Activated CD4-positive, alpha-beta T cell treated with anti-CD3 and anti-CD28 coated beads, Interleukin-2, amount 50 U/mL, for 16 hours (primary cell): ENCODE measurements around the gene KCTD16.
A peak's percentile ranks its signal among the peaks of the same experiment; 100 is the strongest.

Source experiments
- DNase-seq: peaks from one replicate; pipeline ENCODE4 v3.0.0-alpha.2; 2020

KCTD16 gene

GRCh38 chr5:144167998-144168397 lies 2.7 kb upstream of the KCTD16 start:
- DNase-seq: peak; percentile 20

GRCh38 chr5:144169904-144170275 lies 783 bp upstream of the KCTD16 start:
- DNase-seq: no peak

GRCh38 chr5:144173766-144174165 lies 3.1 kb downstream of the KCTD16 start:
- DNase-seq: no peak

- no peak for DNase-seq
Measured at GRCh38 chr5:144177548-144177947, 6.9 kb downstream of the KCTD16 start.

GRCh38 chr5:144179226-144179625 lies 8.6 kb downstream of the KCTD16 start:
- no peak for DNase-seq

DNA sequence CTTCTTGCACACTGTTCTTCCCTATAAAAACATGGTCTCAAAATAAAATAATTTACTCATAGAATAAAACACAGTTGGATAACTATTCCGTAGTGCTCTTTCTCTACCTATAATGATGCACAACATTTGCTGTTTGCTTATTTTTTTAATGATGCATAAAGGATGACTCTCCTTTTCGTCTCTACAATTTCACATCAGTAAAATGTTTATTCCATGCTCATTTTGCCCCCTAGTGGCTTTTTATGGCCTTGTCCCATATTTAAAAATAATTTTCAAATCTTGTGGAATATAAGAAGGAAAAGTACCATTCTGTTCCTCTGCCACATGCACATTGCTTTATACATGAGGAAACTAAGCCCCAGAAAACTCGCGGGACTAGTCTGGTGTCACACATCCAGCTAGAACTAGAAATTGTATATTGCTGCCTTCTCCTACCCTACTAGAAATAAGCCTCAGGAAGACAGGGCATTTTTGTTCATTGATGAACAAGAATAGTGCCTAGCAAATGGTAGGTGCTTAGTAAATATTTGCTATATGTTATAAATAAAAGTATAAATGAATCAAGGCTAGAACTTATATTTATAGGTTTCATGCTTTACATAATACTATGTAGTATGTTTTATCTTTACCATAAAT lies 12.7 kb downstream of the KCTD16 start:
- DNase-seq: peak; percentile 24

DNA sequence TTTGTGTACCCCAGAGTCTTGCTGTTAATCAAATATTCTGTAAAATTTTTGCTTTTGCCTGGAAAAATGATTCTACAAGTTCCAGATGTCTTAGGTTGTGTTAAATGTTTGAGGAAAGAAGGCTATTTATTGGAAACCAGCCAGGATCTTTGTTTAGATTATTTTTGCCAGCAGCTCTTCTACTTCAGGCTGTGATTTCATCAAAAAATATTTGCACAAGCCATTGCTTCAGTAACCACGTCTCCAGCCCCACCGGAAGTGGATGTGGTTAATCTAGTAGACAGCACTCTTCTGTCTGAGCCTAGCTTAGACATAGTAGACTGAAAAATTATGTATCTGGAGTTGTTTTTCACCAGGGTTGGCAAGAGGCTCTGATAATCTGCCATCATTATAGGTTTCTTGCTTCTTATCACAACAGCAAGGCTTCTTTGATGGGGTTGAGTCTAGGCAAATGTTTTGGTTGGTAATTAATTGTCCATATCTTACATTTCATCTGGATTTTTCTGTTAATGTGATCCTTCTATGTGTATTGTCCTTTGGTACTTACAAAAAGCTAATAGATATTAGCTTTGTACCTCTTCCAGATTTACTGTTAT lies 17.1 kb downstream of the KCTD16 start:
- DNase-seq: peak; percentile 83

- peak; percentile 94 for DNase-seq
Measured at GRCh38 chr5:144189800-144190429, 19.2 kb downstream of the KCTD16 start.

DNA sequence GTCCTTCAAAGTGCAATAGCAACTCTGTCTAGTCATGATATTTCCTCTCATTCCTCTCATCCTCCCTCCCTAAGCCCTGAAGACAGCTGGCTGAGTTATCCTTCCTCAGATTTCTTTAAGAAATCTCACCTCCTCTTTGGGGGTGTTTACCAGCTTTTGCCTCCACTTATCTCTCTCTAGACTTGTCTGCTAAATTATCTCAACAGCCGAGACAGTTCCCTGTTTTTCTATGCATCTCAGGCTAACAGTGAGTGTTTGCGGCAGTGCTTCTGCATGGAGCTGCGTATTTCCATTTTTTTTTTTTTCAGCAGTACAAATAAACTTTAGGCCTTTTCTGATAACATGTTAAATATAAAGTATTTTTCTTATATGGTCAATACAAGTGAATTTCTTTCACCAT lies 20.9 kb downstream of the KCTD16 start:
- DNase-seq: no peak

- DNase-seq: peak; percentile 88
Measured at GRCh38 chr5:144191998-144192397, 21.3 kb downstream of the KCTD16 start.

DNA sequence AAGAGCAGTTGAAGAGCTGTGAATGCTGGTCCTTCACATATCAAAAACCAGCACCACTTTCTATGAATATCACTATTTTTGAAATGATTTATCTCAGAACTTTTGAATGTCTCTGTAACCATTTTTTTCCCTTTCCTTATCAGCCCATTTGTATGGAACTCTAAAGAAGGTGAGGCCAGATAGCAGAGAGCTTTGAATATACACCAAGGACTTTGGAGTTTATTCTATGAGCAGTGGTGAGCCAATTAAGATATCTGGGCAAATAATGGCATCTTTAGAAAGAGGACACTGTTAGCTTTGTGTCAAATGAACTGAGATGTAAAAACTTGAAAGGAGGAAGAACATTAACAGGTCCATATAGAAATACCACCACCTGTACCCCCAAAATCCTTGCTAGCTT lies 22.0 kb downstream of the KCTD16 start:
- no peak for DNase-seq

GRCh38 chr5:144194144-144194543 lies 23.5 kb downstream of the KCTD16 start:
- DNase-seq: no peak

- DNase-seq: no peak
Measured at GRCh38 chr5:144195448-144195847, 24.8 kb downstream of the KCTD16 start.

DNA sequence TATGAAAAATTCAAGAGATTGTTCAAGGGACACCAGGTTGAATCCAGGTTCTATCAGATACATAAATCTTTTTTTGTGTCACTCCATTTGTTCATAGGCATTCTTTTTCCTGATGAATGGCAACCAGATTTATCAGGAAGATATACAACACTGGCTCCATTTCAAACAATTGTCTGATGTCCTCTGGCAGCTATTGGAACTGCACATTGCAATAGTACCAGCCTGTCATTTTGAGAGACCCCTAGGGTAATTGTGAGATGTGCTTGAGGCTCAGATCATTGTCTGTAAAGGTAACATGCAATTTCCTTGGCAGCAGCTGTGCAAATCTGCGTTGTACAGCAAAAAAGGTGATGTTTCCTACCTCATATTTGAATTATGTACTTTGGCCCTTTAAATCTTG lies 25.9 kb downstream of the KCTD16 start:
- no peak for DNase-seq

- no peak for DNase-seq
Measured at GRCh38 chr5:144198386-144198785, 27.7 kb downstream of the KCTD16 start.

GRCh38 chr5:144201588-144201987 lies 30.9 kb downstream of the KCTD16 start:
- no peak for DNase-seq

DNA sequence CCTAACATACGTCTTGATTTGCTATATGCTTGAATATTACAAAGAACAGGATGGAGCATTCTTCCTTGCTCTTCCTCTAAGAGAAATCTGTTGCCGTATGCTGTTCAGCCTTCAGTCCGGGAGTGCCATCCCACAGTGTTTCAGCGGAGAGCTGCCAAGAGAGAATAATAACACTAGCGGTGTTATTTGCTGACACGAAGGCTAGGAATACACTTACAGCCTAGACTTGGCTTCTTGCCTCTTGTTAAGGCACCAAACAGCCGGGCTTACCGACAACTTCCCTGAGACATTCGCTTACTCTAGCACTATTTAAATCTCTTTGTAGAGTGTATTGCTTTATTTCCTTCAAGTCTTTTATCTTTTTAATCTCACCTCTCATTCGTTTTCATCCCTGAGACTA lies 31.4 kb downstream of the KCTD16 start:
- DNase-seq: no peak

- DNase-seq: no peak
Measured at GRCh38 chr5:144202726-144203125, 32.1 kb downstream of the KCTD16 start.

DNA sequence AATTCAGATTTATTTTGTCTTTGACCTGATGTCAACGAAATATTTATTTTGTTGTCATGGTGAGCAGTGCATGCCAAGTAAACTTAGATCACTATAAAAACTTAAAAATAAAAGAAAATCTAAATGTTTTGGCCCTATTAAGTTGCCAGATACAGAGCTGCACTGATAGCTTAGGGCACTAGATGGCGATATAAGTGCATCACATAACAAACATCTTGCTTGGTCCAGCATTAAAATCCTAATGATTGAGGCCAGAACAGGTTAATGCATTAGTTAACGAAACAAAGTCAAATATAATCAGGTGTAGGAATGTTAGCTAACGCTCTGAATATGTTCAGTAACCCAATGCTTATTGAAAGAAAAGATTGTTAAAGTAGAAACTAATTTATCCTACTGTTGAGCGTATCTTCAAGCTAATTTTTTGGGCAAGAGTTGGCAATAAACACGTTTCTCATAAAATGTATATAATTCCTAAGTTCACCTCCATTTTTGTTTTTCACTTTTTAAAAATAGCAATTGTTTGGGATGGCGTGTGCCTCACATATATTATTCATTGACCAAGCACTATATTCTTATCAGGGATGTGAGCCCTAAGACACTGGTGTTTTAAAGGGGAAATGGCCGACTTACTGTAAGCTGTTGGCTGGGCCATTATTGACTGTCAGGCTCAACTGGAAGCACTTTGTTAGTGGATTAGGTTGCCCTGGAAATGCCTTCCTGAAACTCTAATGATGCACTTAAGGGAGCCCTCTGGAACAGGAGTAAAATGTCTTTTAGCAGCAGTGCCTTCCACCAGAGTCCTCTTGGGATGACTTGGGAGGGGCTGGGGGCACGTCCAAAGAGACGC lies 33.3 kb downstream of the KCTD16 start:
- peak; percentile 52 for DNase-seq

GRCh38 chr5:144205141-144205551 lies 34.5 kb downstream of the KCTD16 start:
- no peak for DNase-seq

DNA sequence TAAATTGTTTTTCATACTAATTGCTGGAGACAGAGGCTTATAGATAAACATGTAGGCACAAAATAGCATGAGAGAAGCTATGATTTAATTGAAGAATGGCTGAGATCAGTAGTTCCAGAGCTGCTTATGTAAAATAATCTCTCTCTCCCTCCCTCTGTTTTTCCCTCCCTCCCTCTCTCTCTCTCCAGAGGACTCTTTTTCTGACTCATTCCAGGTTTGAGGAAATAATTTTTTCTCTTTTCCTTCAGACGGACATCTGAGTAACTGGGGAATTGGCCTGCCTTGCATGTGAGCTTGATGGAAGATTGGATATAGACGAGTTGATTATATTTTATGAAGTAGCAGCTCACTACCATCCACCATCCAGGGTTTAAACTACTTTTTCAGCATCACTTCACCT lies 35.5 kb downstream of the KCTD16 start:
- no peak for DNase-seq

DNA sequence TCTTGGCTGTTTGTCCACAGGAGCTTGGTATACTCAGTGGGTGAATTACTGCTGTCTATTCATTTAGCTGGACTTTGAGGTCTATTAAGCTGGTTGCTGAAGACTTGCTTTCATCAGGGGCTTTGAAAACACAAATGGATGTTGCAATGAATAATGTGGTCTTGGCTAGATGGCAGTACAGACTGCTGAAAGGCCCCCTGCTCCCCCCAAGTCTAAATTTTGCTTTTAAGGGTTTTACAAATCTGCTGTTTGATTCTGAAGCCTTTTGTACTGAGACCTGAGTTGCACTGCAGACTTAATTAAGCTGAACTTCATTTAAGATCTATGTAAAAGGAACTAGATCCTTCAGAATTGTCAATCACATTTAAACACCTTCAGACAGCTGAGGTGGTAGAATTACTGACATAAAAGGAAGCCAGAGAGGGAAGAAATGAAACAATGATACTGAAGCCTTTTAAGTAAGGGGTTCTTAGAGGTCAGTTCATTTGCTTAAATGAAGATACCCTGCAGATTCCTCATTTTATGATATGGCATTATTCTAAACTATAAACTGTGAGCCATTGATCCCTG lies 37.3 kb downstream of the KCTD16 start:
- no peak for DNase-seq

DNA sequence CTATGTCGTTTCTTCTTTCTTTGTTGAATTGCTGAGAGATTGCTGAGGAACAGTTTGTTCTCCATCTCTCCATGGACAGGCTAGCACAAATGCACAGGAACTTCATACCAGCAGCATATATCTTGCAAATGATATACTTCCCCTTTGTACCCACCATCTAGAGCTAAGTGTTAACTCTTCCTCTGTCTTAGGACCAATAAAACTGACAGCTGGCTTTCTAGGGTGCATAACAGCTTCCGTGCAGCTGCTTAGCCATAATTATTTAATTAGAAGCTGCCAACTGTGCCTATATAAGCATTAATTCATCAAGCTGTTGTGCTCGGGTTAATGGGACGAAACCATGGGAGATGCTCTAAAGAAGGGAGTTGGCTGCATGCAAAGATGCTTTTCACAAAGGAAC lies 38.7 kb downstream of the KCTD16 start:
- DNase-seq: no peak
